Stomach (tissue), 9 donors: ENCODE measurements around the gene RPTOR. TPM values are rescaled to one million over a fixed set of nuclear protein-coding genes. Genes with fewer than 3 reads are reported as not detected.

Experiments used
- DNase-seq, 2 donors: peaks; one replicate each; pipeline versions ENCODE4 v3.0.0 to v3.0.0-alpha.2; 2013 to 2019
- H3K27ac ChIP-seq, 5 donors: fragments of 200-600 bp in 4 of 5; sonication (generic) in 4 of 5; one replicate each; pipeline ENCODE4 v1.5.1; 2013 to 2019; ENCODE audit warnings: mild to moderate bottlenecking in 1 of 5, moderate library complexity in 1 of 5
- H3K27me3 ChIP-seq, 3 donors: fragments of 200-600 bp; sonication (generic); one replicate each; pipeline ENCODE4 v1.5.1; 2017 to 2019; ENCODE audit warnings: mixed run types in 1 of 3
- H3K36me3 ChIP-seq, 4 donors: fragments of 200-600 bp; sonication (generic); 1 replicate in 3 of 4; 2 replicates in 1 of 4; pipeline ENCODE4 v1.5.1; 2016 to 2019
- H3K4me1 ChIP-seq, 4 donors: fragments of 200-600 bp; sonication (generic); one replicate each; pipeline ENCODE4 v1.5.1; 2016 to 2019
- H3K4me3 ChIP-seq, 4 donors: fragments of 200-600 bp; sonication (generic) in 3 of 4; one replicate each; pipeline ENCODE4 v1.5.1; 2016 to 2019; ENCODE audit warnings: mild to moderate bottlenecking in 1 of 4
- H3K9me3 ChIP-seq, 4 donors: fragments of 200-600 bp; sonication (generic); one replicate each; pipeline ENCODE4 v1.5.1; 2016 to 2019
- EP300 ChIP-seq: sonication (generic); formaldehyde crosslinking; IDR thresholded peaks from one replicate; pipeline ENCODE4 v1.6.1; 2017; ENCODE audit warnings: antibody characterized with exemption
- POLR2A ChIP-seq, 4 donors: fragments of 450-650 bp; IDR thresholded peaks; one replicate each; pipeline ENCODE4 v1.6.1; 2016; ENCODE audit warnings: antibody characterized with exemption in 4 of 4, control low read depth in 2 of 4, mild to moderate bottlenecking in 1 of 4, moderate library complexity in 1 of 4
- POLR2AphosphoS5 ChIP-seq, 3 donors: sonication (generic); formaldehyde crosslinking; IDR thresholded peaks; one replicate each; pipeline ENCODE4 v1.6.1; 2016; ENCODE audit warnings: antibody characterized with exemption in 3 of 3
- WGBS, 5 donors: extraction: QIAGEN DNeasy Blood & Tissue Kit in 3 of 5; methylation state at CpG; one replicate each; pipeline versions ENCODE4 v1.1.5 to v1.1.7; 2013 to 2018; 5-methylcytosine and 5-hydroxymethylcytosine counted together
- intact Hi-C: fragments of 100-400 bp; cut with DNase I; formaldehyde crosslinking; loops from one replicate; pipeline ENCODE4 v1.15.1; 2023; ENCODE audit warnings: low total_unique reads
- polyA plus RNA-seq, 3 donors: library from polyadenylated mRNA; stranded (reverse); fragments of 200-250 nt; gene quantifications; one replicate each; pipeline ENCODE4 v1.2.3, GENCODE V29; 2013
- total RNA-seq, 5 donors: library from RNA; depleted of rRNA; stranded (reverse); fragments of >200 nt; gene quantifications; one replicate each; pipeline versions ENCODE4 v1.1.0 to v1.2.3, GENCODE V29; 2014 to 2016
- TF ChIP-seq, protein P1 (sequence below), 7 experiments: fragments of 450-650 bp in 4 of 7; fragments of 200-600 bp in 3 of 7; sonication (generic) in 3 of 7; IDR thresholded peaks; one replicate each; pipeline ENCODE4 v1.5.1; 2016 to 2019; ENCODE audit warnings: antibody characterized with exemption in 7 of 7, control low read depth in 2 of 7, mild to moderate bottlenecking in 1 of 7
- donor health status: healthy with polysubstance abuse.
- donor health status: Bipolar disorder and iron deficiency.
- donor health status: healthy.

The RPTOR gene
- total and polyA plus RNA-seq, 8 donors = 3.8 to 103 (median 19.3) TPM

DNA sequence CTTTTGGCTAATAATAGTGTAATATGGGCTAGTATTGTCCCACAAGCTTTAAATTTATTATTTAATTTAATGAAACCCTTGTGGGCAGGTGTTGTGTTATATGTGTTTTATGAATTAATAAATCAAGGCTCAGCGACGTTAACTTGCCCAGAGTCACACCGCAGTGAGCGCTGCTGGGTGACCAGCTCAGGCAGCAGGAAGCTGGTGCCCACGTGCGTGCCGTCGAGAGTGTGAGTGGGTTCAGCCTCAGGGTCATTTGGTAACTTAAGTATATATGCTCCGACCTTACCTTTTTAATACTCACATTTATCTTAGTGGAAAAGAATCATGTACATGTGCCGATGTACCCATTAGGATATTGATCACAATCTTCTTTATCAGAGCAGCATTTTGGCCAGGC is 309.6 kb downstream of the RPTOR start:
- no peak for DNase-seq
- no peak overlapping the region for H3K4me3 ChIP-seq
- intact Hi-C loops = no loop called here

DNA sequence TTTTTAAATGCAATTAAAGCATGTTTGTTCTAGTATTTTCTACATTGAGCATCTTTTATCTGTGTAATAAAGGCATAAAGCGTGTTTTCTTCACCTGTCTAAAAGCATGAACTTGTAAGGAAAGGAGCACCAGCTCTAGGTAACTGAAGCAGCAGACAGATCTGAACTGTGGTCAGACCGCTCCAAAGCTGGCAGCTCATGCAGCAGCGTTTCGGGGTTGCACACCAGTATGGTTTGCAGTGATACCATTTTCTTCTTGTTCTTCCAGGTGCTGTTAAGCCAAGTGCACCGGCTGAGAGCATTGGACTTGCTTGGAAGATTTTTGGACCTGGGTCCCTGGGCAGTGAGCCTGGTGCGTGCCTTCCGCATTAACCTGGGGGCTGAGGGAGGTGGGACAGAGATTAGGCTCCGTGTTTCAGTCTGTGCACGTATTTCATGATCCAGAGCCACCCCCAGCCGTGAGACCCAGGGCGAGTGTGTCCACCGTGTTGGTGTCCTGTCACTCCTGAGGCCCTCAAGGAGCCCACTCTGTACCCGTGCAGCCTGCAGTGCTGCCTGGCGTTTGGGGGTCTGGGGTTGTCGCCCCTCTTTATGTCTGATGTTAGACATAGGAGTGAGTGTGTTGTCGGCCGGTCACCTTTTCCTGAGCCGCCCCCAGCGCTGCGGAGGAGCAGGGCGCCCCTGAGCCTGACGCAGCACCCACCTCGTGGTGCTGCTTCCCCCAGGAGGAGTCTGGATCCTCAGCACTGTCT is 310.7 kb downstream of the RPTOR start:
- Histone ChIP-seq H3K27me3 (no peaks in the 10 kb centered on the region), H3K9me3 (no peaks in the 10 kb centered on the region), H3K4me3 (no peak overlapping the region), H3K27ac (peak overlapping the region in 1 of 5 donors; percentile 60), H3K4me1 (peaks cover 12 to 35% (median 17%) of the 10 kb centered on the region in 4 donors), H3K36me3 (peaks cover 0 to 44% (median 39%) of the 10 kb centered on the region in 4 donors)
- 92 to 97% (median 95%) methylated on average over 18 to 23 of the region's 23 CpGs for WGBS, 5 donors
- DNase-seq = no peak
- intact Hi-C loops = no loop called here
- TF ChIP-seq EP300 = no peak

More for the DNA sequence above, 309.6 kb downstream of the RPTOR start:
- H3K9me3 ChIP-seq = no peaks in the 10 kb centered on the region
- peaks cover 0 to 56% (median 40%) of the 10 kb centered on the region in 4 donors for H3K36me3 ChIP-seq
- H3K4me1 ChIP-seq = peaks cover 7 to 23% (median 8%) of the 10 kb centered on the region in 4 donors
- no peaks in the 10 kb centered on the region for H3K27me3 ChIP-seq
- no peak overlapping the region for H3K27ac ChIP-seq
- 96 to 99% (median 97%) methylated on average over 10 of the region's 10 CpGs for WGBS, 5 donors
- TF ChIP-seq, protein P1, sequence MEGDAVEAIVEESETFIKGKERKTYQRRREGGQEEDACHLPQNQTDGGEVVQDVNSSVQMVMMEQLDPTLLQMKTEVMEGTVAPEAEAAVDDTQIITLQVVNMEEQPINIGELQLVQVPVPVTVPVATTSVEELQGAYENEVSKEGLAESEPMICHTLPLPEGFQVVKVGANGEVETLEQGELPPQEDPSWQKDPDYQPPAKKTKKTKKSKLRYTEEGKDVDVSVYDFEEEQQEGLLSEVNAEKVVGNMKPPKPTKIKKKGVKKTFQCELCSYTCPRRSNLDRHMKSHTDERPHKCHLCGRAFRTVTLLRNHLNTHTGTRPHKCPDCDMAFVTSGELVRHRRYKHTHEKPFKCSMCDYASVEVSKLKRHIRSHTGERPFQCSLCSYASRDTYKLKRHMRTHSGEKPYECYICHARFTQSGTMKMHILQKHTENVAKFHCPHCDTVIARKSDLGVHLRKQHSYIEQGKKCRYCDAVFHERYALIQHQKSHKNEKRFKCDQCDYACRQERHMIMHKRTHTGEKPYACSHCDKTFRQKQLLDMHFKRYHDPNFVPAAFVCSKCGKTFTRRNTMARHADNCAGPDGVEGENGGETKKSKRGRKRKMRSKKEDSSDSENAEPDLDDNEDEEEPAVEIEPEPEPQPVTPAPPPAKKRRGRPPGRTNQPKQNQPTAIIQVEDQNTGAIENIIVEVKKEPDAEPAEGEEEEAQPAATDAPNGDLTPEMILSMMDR (IDR thresholded peaks at IDR 0.05) = no peak
- TF ChIP-seq EP300 = no peak
- TF ChIP-seq POLR2AphosphoS5 (IDR thresholded peaks at IDR 0.05) = no peak
- TF ChIP-seq POLR2A (IDR thresholded peaks at IDR 0.05) = no peak

DNA sequence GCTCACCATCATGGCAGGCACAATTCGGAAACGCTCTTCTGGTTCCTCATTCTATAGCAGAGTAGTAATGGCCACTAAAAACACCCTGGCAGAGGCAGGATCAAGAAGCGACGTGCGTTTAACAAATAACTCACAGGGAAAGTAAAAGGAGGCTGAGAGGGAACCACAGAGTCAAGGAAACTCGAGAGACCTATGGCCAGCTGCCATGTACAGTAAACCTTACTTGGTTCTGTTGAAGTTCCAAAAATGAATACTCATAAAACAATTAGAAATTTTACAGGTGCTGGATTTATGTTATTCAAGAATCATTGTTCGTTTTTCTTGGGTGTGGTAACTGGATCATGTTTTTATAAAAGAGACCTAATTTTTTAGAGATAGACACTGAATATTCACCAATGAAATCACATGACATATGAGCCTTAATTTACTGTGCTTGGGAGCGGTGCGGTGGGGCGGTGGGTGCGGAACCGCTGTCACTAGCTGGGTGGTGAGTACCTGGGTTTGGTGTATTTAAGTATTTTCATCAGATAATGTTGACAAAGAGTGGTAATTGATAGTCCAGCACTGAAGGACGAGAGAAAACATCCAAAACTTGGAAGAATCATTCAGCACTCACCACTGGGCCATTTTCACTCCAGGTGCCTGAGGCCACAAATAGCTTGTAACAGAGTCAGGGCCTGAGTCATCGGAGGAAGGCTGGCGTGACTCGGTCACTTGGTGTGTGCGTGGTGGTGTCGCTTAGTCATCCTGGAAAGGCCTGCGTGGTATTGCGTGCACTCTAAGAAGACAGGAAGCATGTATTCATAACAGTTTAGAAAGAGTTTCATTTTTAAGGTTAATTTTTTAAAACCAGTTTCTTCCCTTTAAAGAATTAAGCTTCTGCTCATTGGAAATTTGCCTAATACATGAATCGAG is 311.6 kb downstream of the RPTOR start:
- peak in 1 of 2 donors; percentile 50 for DNase-seq
- Histone ChIP-seq H3K27me3 (no peaks in the 10 kb centered on the region), H3K9me3 (no peaks in the 10 kb centered on the region), H3K4me3 (no peak overlapping the region), H3K4me1 (peaks cover 12 to 43% (median 17%) of the 10 kb centered on the region in 4 donors), H3K27ac (peak overlapping the region in 2 of 5 donors; percentile 60 to 62), H3K36me3 (peaks cover 0 to 38% (median 35%) of the 10 kb centered on the region in 4 donors)
- 59 to 85% (median 78%) methylated on average over 21 of the region's 21 CpGs for WGBS, 5 donors
- intact Hi-C loops = no loop called here
- TF ChIP-seq POLR2A (IDR thresholded peaks at IDR 0.05) (no peak), POLR2AphosphoS5 (IDR thresholded peaks at IDR 0.05) (peak in 2 of 3 donors; percentile 31 to 77)

DNA sequence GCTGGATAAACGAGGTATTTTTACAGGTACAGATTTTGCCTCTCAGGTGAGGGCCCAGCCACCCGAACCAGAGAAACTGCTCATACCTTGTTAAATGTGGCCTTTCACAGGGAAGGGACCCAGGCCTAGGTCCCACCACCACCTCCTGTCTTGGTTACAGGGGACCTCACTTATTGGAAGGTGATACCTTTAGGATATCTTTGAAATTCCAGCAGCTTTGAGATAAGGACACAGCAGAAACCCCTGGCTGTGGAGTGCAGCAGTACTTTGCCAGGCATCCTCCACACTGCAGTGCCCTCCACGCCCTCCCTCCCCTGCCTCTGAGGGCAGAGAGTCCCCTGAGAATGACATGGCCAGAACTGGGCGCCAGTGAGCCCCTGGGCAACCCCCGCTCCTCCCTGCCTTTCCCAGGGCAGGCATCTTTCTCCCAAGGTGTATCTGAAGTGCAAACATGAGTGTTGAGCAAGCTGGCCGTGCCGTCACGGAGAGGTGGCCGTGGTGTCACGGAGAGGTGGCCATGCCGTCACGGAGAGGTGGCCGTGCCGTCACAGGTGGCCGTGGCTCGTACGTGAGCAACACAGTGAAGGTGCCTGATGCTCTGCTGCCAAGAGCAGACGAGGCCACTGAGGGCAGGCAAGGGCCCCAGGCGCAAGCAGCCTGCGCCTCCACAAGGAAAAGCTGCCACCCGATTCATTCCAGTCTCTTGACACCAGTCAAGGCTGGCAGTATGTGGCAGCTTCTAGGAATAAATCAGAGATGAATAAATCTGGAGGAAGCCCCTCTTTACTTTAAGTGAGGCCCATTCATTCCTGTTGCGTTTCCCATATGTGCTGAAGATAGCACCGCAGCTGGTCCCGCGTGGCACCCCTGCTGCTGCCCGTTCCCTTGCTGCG is 312.5 kb downstream of the RPTOR start:
- Histone ChIP-seq H3K9me3 (no peaks in the 10 kb centered on the region), H3K4me3 (no peak overlapping the region), H3K4me1 (peaks cover 12 to 45% (median 17%) of the 10 kb centered on the region in 4 donors), H3K27ac (peak overlapping the region in 2 of 5 donors; percentile 60 to 62), H3K27me3 (no peaks in the 10 kb centered on the region), H3K36me3 (peaks cover 0 to 37% (median 31%) of the 10 kb centered on the region in 4 donors)
- no peak for DNase-seq
- intact Hi-C loops = no loop called here
- WGBS, 5 donors = 92 to 96% (median 95%) methylated on average over 25 to 27 of the region's 27 CpGs
- TF ChIP-seq POLR2AphosphoS5 (IDR thresholded peaks at IDR 0.05) = no peak
- no peak for TF ChIP-seq EP300
- TF ChIP-seq, protein P1 (IDR thresholded peaks at IDR 0.05) = no peak
- TF ChIP-seq POLR2A (IDR thresholded peaks at IDR 0.05) = no peak
